Naive B cell (primary cell): Measurements from ENCODE around the gene RPUSD3. TPM values are rescaled to one million over a fixed set of nuclear protein-coding genes. Genes with fewer than 3 reads are reported as not detected.
A peak's percentile ranks its signal among the peaks of the same experiment; 100 is the strongest.

Experiments
- ATAC-seq, 2 donors: fragments of 150-1000 bp; cut with Tn5 transposase; 2 replicates each; pipeline ENCODE4 v1.10.0; 2021; ENCODE audit warnings: low read depth in 2 of 2, mild to moderate bottlenecking in 2 of 2, moderate library complexity in 2 of 2
- DNase-seq: peaks from one replicate; pipeline ENCODE4 v3.0.0; 2022
- H3K27ac Mint-ChIP-seq, 6 donors: one replicate each; pipeline ENCODE4 v1.8.0; 2020 to 2022; ENCODE audit warnings: mild to moderate bottlenecking in 6 of 6, mixed read lengths in 6 of 6, moderate library complexity in 5 of 6, inconsistent platforms in 2 of 6
- H3K27me3 Mint-ChIP-seq, 3 donors: one replicate each; pipeline ENCODE4 v1.8.0; 2021 to 2022; ENCODE audit warnings: mixed read lengths in 3 of 3, mild to moderate bottlenecking in 1 of 3
- H3K36me3 Mint-ChIP-seq, 2 donors: one replicate each; pipeline ENCODE4 v1.8.0; 2020 to 2022; ENCODE audit warnings: mixed read lengths in 2 of 2, inconsistent platforms in 1 of 2, mild to moderate bottlenecking in 1 of 2
- H3K4me1 Mint-ChIP-seq, 3 donors: one replicate each; pipeline ENCODE4 v1.8.0; 2020 to 2022; ENCODE audit warnings: mixed read lengths in 3 of 3, inconsistent platforms in 1 of 3, mild to moderate bottlenecking in 1 of 3, moderate library complexity in 1 of 3
- H3K4me3 Mint-ChIP-seq, 8 donors: one replicate each; pipeline ENCODE4 v1.8.0; 2020 to 2022; ENCODE audit warnings: mild to moderate bottlenecking in 8 of 8, mixed read lengths in 8 of 8, moderate library complexity in 8 of 8, inconsistent platforms in 2 of 8
- H3K9me3 Mint-ChIP-seq, 7 donors: one replicate each; pipeline ENCODE4 v1.8.0; 2020 to 2022; ENCODE audit warnings: mixed read lengths in 7 of 7, mild to moderate bottlenecking in 5 of 7, inconsistent platforms in 2 of 7, moderate library complexity in 1 of 7
- polyA plus RNA-seq, 6 donors: library from polyadenylated mRNA; unstranded; fragments of 300-500 nt; fragmentation: Illumina TruSeq; gene quantifications; one replicate each; pipeline ENCODE4 v1.2.3, GENCODE V29; 2021; ENCODE audit warnings: low read depth in 6 of 6

RPUSD3 gene
- polyA plus RNA-seq, 6 donors from 2014 or later, result 56.7 to 76.4 (median 65.2) TPM

DNA sequence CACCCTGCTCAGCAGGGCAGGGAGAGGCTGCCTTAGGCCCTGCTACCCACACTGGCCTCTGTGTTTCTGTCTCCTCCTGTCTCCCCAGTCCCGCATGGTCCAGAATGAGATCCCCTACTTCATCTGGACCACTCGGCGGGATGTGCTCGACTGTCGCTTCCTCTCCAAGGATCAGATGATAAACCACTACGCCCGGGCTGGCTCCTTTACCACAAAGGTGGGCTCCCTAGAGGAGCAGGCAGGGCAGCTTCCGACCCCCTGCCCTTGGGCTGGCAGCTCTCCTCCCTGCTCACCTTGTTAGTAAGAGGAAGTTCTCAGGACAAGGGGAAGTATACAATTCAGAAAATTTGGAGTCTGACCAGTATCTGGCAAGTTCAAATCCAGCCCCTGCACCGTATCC is 27.8 kb downstream of the RPUSD3 start:
- Mint-ChIP-seq H3K4me3 (no peak overlapping the region), H3K27ac (no peak overlapping the region), H3K9me3 (no peaks in the 10 kb centered on the region), H3K4me1 (peaks cover 5 to 8% (median 7%) of the 10 kb centered on the region in 3 donors), H3K27me3 (no peaks in the 10 kb centered on the region), H3K36me3 (peaks cover 0 to 8% of the 10 kb centered on the region in 2 donors)
- no peak for ATAC-seq
- DNase-seq, result no peak

DNA sequence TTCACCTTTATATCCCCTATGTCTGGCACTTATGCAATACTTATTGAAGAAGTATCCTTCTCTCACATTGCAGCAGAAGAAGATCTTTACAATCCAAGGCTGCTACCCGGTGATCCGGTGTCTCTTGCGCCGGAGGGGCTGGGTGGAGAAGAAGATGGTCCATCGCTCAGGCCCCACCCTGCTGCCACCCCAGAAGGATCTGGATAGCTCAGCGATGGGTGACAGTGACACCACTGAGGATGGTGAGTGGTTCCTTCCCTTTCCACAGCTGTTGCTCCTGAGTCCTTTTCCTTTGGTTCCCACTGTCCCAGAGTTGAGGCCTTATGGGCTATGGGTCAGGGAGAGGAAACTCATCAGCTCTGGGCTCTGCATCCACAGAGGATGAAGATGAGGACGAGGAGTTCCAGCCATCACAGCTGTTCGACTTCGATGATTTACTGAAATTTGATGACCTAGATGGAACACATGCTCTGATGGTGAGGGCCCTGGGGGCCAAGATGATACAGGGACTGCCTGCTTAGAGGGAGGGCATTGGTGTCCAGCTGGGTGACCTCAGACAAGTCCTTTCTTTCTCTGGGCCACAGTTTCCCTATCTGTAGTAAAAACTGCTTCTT is 30.8 kb downstream of the RPUSD3 start:
- DNase-seq, result no peak
- Mint-ChIP-seq H3K27ac (peak overlapping the region in 1 of 6 donors; percentile 42), H3K4me3 (peak overlapping the region in 2 of 8 donors; percentile 3 to 39), H3K27me3 (no peaks in the 10 kb centered on the region), H3K4me1 (peaks cover 30 to 33% (median 32%) of the 10 kb centered on the region in 3 donors), H3K36me3 (no peaks in the 10 kb centered on the region), H3K9me3 (no peaks in the 10 kb centered on the region)
- no peak for ATAC-seq

DNA sequence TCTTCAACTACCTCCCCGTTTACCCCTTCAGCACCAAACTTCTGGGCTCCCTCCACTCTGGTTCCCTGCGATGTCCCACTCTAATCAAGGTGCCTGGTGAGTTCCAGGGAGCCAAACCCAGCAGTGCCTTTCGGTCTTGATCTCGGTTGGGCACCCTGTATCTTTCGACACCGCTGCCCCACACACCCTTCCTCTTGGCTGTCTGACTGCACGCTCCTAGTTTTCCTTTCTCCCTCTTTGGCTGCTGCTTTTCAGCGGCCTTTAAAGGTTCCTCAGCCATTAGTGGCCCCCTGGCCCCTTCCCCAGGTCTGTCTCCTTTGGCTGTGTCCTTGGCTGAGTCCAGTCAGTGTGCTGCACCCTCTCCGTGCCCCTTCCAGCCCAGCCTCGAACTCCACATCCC is 33.0 kb downstream of the RPUSD3 start:
- H3K36me3 Mint-ChIP-seq, result peaks cover 0 to 7% of the 10 kb centered on the region in 2 donors
- H3K27me3 Mint-ChIP-seq, result no peaks in the 10 kb centered on the region
- DNase-seq (no peak), ATAC-seq (no peak)
- H3K9me3 Mint-ChIP-seq, result no peaks in the 10 kb centered on the region
- peak overlapping the region; percentile 74 to 95 (median 90) for H3K4me3 Mint-ChIP-seq
- peak overlapping the region in 5 of 6 donors; percentile 77 to 95 (median 86) for H3K27ac Mint-ChIP-seq
- peaks cover 33 to 39% (median 37%) of the 10 kb centered on the region in 3 donors for H3K4me1 Mint-ChIP-seq

DNA sequence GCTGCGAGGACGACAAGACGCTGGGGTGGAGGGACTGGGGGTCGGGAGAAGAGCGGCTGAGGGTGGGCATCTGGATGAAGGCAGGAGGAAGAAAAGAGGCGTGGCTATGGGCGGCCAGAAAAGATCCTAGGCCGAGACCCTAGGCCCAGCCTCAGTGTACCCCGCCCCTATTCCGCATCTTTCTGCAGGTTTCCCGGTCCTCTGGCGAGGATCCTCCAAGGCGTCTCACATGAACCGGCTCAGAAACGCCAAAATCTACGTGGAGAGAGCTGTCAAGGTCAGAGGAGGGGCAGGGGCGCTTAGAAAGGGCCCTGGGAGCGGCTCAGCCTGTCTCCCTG is 33.4 kb downstream of the RPUSD3 start:
- no peak for DNase-seq
- Mint-ChIP-seq H3K27ac (peak overlapping the region in 4 of 6 donors; percentile 52 to 89 (median 74)), H3K36me3 (peaks cover 0 to 7% of the 10 kb centered on the region in 2 donors), H3K4me1 (peaks cover 33 to 39% (median 37%) of the 10 kb centered on the region in 3 donors), H3K4me3 (peak overlapping the region; percentile 74 to 95 (median 90)), H3K9me3 (no peaks in the 10 kb centered on the region), H3K27me3 (no peaks in the 10 kb centered on the region)
- no peak for ATAC-seq

DNA sequence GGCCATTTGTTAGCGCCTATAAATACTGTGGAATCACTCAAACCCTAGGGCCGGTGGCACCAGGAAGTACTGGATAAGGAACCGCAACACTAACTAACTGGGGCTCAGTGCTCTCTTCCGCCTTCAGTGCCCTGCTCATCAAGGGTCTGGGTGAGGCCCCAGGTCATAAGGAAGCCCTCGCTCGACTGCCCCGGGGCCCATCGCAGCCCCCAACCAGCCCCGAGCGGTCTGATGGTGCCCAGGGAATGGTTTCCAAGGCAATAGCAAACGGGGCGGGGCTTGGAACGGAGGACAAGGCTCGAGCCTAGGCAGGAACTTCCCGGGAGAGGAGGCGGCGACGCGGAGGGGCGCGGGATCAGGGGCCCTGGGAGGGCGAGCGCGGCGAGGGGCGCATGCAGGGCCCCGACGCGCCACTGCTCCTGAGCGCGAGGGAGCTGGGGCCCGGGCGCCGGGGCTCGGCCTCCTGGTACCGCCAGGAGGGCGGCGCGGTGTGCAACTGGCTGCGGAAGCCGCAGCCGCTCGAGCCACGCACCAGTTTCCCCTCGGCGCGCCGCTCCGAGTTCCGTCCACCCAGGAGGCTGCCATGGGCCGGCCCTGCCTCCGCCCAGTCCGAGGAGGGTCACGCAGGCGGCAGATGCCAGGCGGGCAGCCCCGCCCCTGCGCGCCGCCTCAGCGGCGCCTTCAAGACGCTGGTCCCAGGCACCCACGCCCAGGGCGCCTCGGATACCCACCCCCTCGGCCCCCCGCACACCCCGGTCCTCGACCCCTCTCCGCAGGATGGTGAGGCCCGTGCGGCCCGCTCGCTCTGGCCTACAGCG is 34.0 kb downstream of the RPUSD3 start, which contains the start of gene TTLL3:
Gene TTLL3 (plus strand): TSS at position 648 of the 818 bp plus-strand sequence. CDS start 400 bp downstream, outside the sequence.
- DNase-seq, result peak; percentile 54
- no peaks in the 10 kb centered on the region for H3K27me3 Mint-ChIP-seq
- H3K9me3 Mint-ChIP-seq, result no peaks in the 10 kb centered on the region
- H3K4me1 Mint-ChIP-seq, result peaks cover 33 to 39% (median 37%) of the 10 kb centered on the region in 3 donors
- peak; percentile 69 to 70 for ATAC-seq
- peak within 1 kb of the TSS; percentile 81 to 96 (median 92) for H3K4me3 Mint-ChIP-seq
- H3K36me3 Mint-ChIP-seq, result peaks cover 0 to 7% of the 10 kb centered on the region in 2 donors
- peak within 1 kb of the TSS; percentile 89 to 99 (median 98) for H3K27ac Mint-ChIP-seq

DNA sequence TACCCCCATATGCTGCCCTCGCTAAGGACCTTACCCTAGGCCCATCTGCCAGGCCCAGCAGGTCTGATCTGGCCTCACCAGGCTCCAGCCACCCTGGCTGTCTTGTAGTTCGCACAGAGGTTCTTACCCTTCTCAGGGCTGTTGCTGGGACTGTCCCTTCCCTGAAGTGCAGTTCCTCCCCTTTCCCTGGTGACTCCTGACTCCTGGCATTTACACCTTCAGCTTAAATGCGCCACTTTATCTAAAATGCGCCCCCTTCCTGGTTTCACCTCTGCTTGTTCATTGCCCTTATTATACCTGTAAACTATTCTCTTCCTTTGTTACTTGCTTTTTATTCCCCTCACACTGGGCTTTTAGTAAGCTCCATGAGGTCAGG is 34.6 kb downstream of the RPUSD3 start:
- ATAC-seq (peak; percentile 5 to 7), DNase-seq (no peak)
- Mint-ChIP-seq H3K27me3 (no peaks in the 10 kb centered on the region), H3K4me3 (peak overlapping the region; percentile 81 to 96 (median 92)), H3K36me3 (peaks cover 0 to 11% of the 10 kb centered on the region in 2 donors), H3K4me1 (peaks cover 33 to 39% (median 37%) of the 10 kb centered on the region in 3 donors), H3K9me3 (no peaks in the 10 kb centered on the region), H3K27ac (peak overlapping the region; percentile 89 to 99 (median 98))

DNA sequence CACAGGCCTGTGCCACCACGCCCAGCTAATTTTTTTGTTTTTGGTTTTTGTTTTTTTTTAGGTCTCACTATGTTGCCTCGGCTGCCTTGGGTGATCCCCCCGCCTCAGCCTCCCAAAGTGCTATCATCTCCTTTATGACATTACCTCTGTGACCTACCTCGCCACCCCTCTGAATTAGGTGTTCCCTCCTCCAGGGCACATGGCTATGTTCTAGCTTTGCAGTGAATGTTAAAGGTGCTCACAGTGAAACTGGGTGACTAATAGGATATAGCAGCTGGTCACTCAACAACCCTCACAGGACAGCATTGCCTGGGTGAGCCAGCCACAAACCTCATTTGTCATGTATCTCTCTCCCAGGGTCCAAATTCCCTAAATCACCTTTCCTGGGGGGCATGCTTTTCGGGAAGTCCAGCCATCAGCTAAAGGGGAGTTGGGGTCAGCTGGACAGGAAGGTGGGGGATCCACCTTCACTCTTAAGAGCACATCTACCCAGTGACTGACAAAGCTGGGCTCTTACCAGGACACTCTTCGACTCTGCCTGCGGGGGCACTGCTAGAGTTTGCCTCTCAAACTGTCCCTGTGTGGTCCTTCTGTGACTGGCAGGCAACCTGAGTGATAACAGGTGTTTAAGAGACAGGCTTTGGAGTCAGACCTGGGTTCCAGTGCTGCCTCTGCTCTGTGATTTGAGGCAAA is 35.3 kb downstream of the RPUSD3 start:
- H3K4me3 Mint-ChIP-seq, result peak overlapping the region in 7 of 8 donors; percentile 81 to 96 (median 94)
- no peaks in the 10 kb centered on the region for H3K9me3 Mint-ChIP-seq
- H3K27ac Mint-ChIP-seq, result peak overlapping the region; percentile 41 to 99 (median 93)
- H3K27me3 Mint-ChIP-seq, result no peaks in the 10 kb centered on the region
- H3K36me3 Mint-ChIP-seq, result peaks cover 3 to 19% of the 10 kb centered on the region in 2 donors
- peaks cover 37 to 42% (median 40%) of the 10 kb centered on the region in 3 donors for H3K4me1 Mint-ChIP-seq
- DNase-seq (peak; percentile 42), ATAC-seq (peak; percentile 73 to 75)

DNA sequence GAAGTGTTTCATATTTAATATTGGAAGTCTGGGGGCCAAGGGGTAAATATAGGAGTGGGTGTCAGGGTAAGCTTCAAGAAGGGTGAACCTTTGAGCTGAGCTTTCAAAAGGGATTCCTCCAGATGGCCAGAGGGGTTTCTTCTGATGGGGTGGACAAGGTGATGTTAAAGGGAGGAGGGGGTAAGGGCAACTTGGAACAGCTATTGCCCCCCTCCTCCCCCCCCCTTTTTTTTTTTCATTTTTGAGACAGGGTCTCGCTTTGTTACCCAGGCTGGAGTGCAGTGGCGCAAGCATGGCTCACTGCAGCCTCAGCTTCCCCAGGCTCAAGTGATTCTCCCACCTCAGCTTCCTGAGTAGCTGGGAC is 35.8 kb downstream of the RPUSD3 start:
- Mint-ChIP-seq H3K27ac (peak overlapping the region in 5 of 6 donors; percentile 55 to 99 (median 89)), H3K4me1 (peaks cover 38 to 46% (median 45%) of the 10 kb centered on the region in 3 donors), H3K27me3 (no peaks in the 10 kb centered on the region), H3K36me3 (peaks cover 8 to 24% of the 10 kb centered on the region in 2 donors), H3K4me3 (peak overlapping the region in 3 of 8 donors; percentile 4 to 86 (median 12)), H3K9me3 (no peaks in the 10 kb centered on the region)
- DNase-seq (no peak), ATAC-seq (no peak)

DNA sequence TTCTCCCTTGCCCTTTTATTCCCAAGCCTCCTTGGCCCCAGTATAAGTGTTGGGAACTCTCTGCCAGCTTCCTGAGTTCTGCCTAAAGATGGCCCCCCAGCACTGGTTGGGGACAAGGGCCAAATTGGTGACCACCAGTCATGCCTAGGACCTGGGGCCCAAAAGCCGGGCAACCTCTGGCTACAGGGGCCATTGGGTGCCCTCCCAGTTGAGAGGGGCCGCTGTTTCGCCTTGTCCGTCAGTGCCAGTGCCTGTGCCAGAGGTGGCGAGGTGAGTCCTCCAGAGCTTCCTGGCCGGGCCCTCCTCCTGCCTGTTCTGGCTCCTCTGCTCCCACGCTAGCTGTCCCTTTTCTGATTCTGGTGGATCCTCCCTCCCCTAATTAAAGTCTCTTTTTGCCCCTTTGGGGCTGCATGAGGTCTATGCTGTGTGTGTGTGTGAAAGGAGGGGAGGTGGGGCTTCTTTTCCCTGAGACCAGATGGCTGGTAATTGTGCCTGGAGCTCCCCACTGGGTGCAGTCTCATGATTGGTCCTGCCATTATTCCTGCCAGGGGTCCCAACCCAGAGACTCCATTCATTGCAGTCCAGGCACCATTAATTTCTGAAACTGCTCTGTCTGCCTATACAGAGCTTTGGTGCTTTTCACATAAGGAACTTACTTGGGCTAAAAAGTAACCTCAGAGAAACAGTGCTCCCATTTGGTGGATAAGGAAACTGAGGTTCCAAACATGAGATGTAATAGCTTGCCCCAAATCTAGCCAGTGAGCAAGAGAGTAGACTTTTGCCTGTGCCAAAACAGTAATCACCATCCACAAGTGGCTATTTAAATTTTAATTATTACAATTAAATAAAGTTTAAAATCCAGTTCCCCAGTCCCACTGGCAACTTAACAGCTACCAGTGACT is 36.9 kb downstream of the RPUSD3 start:
- H3K27me3 Mint-ChIP-seq, result no peaks in the 10 kb centered on the region
- peak overlapping the region in 2 of 8 donors; percentile 67 to 82 for H3K4me3 Mint-ChIP-seq
- peaks cover 41 to 47% (median 46%) of the 10 kb centered on the region in 3 donors for H3K4me1 Mint-ChIP-seq
- DNase-seq, result no peak
- H3K36me3 Mint-ChIP-seq, result peaks cover 8 to 25% of the 10 kb centered on the region in 2 donors
- H3K27ac Mint-ChIP-seq, result no peak overlapping the region
- no peaks in the 10 kb centered on the region for H3K9me3 Mint-ChIP-seq
- ATAC-seq, result no peak

DNA sequence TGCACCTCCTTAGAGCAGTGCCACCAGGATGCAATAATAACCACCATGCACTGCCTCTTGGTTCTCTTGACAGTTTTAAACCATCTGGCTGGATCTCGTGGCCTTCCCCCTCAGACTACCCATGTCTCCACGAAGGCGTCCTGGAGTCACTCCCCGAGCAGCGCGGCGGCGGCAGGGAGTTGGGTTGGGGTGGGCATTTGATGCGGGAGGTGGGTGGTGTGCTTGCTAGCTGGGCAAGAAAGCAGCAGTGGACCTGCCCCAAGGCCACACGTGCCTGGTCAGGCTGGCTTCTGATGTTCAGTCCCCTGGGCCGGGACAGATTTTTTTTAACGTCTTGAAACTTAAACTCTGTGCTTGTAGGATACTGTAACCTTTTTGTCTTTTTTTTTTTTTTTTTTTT is 37.7 kb downstream of the RPUSD3 start:
- Mint-ChIP-seq H3K4me3 (no peak overlapping the region), H3K36me3 (peaks cover 8 to 25% of the 10 kb centered on the region in 2 donors), H3K9me3 (no peaks in the 10 kb centered on the region), H3K4me1 (peaks cover 37 to 41% (median 39%) of the 10 kb centered on the region in 3 donors), H3K27ac (peak overlapping the region in 1 of 6 donors; percentile 85), H3K27me3 (no peaks in the 10 kb centered on the region)
- DNase-seq (no peak), ATAC-seq (no peak)

DNA sequence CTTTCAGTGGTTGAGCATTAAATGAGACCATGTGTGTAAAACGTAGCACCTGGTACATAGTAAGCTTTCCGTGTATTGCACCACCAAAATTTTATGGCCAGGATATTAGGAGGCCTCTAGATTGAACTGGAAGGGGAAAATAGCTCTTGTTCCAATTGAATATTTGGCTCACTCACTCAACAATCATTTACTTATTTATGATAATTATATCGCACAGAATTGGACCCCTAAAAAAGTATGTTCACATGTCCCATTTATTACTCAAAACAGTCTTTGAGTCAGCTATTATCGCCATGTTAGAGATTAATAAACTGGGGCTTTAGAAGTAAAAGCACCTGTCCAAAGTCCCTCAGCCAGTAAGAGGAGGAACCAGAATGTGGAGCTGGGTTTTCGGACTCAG is 38.8 kb downstream of the RPUSD3 start:
- H3K27ac Mint-ChIP-seq, result peak overlapping the region in 1 of 6 donors; percentile 22
- peaks cover 28 to 31% (median 30%) of the 10 kb centered on the region in 3 donors for H3K4me1 Mint-ChIP-seq
- ATAC-seq, result no peak
- no peaks in the 10 kb centered on the region for H3K27me3 Mint-ChIP-seq
- H3K4me3 Mint-ChIP-seq, result no peak overlapping the region
- DNase-seq, result no peak
- H3K9me3 Mint-ChIP-seq, result no peaks in the 10 kb centered on the region
- H3K36me3 Mint-ChIP-seq, result peaks cover 8 to 25% of the 10 kb centered on the region in 2 donors

DNA sequence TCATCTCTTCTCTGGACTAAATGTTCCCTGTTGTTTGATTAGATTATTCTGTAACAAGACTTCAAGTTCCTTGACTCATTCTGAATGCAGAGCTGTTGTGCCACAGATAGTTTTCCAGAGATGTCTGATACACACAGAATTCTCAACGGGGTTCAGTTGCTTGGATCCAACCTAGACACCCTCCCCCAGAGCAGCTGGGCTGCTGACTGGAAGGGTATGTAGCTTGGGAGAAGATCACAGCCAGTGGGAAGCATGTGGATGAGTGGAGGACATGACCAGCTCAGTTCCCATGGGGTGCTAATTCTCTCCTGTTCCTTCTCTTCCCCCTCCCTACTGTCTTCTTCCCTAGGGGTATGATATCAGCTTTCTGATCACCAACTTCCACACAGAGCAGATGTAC is 40.3 kb downstream of the RPUSD3 start:
- peaks cover 8 to 25% of the 10 kb centered on the region in 2 donors for H3K36me3 Mint-ChIP-seq
- no peaks in the 10 kb centered on the region for H3K9me3 Mint-ChIP-seq
- no peak for DNase-seq
- no peak for ATAC-seq
- peak overlapping the region in 4 of 6 donors; percentile 64 to 86 (median 72) for H3K27ac Mint-ChIP-seq
- H3K4me3 Mint-ChIP-seq, result no peak overlapping the region
- no peaks in the 10 kb centered on the region for H3K27me3 Mint-ChIP-seq
- peaks cover 17 to 20% (median 19%) of the 10 kb centered on the region in 3 donors for H3K4me1 Mint-ChIP-seq
